Putamen (tissue), 1 donor: ENCODE data around the gene TACR1.

Experiments
- DNase-seq: peaks from one replicate; pipeline ENCODE4 v3.0.0-alpha.2; 2016; ENCODE audit warnings: low spot score

The TACR1 gene

GRCh38 chr2:75018162-75018561 is 181.2 kb downstream of the TACR1 start:
- no peak for DNase-seq

- DNase-seq, result no peak
These were observed 187.2 kb downstream of the TACR1 start for GRCh38 chr2:75012080-75012479.

DNA sequence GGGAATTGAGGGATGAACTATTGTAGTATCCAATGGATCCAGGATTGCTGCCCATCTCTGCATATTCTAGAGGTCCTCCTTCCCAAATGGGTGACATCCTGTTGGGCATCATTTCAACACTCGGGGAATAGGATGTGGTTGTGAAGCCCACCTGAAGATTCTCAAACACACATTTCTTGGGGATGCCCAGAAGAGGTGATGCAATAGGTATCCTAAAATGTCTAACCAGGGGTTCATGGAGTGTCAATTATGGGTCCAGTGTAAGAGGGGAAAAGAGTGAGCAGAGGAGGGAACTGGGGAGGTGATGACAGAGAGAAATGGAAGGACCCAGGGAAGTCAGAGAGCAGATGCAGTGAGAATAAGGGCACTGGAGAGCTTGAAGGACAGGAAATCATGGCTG is 188.7 kb downstream of the TACR1 start:
- no peak for DNase-seq

GRCh38 chr2:75007819-75008218 is 191.5 kb downstream of the TACR1 start:
- DNase-seq, result no peak

DNA sequence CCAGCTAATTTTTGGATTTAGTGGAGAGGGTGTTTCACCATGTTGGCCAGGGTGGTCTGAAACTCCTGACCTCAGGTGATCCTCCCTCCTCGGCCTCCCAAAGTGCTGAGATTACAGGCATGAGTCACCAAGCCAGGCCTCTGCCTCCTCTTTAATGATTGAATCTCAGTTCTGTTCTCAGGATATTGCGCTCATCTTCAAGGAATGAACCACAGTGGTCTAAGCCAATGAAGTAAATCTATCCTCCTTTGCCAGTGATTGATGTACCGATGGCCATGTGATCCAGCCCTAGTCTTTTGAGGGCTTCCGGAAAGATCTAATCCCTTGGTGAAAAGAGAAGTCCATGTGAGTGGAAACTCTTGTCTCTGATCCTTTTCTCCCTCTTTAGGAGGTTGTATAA is 192.3 kb downstream of the TACR1 start:
- DNase-seq, result no peak

DNA sequence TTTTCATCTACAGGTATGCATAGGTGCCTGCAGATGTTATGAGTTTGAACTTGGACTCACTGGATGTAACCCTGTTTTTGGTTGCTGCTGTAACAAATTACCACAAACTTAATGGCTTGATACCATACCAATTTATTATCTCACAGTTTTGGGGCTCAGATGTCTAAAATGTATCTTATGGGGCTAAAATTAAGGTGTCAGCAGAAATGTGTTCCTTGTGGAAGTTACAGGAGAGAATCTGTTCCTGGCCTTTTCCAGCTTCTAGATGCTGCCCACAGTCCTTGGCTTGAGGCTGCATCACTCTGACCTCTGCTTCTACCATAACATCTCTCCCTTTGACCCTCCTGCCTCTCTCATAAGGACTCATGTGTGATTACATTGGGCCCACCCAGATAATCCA is 193.3 kb downstream of the TACR1 start:
- no peak for DNase-seq

- DNase-seq, result no peak
These were observed 195.5 kb downstream of the TACR1 start for GRCh38 chr2:75003773-75004172.

DNA sequence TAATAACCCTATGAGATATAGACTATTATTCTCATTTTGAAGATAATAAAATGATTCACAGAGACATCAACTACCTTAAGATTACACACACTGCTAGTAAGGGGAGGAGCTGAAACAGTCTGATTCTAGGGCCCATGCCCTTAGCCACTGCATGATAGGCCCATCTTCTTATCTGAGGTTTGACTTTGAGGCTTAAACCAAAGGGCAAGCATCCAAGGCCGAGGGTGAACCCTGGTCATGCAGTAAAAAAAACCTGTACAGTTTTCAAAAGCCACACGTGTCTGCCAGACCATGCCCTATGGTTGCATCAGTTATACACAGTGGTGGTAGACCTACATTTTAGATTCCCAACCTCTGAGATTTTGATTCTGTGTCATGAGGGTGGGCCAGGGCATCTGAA is 196.0 kb downstream of the TACR1 start:
- DNase-seq, result no peak

- no peak for DNase-seq
These were observed 197.3 kb downstream of the TACR1 start for GRCh38 chr2:75002007-75002406.

DNA sequence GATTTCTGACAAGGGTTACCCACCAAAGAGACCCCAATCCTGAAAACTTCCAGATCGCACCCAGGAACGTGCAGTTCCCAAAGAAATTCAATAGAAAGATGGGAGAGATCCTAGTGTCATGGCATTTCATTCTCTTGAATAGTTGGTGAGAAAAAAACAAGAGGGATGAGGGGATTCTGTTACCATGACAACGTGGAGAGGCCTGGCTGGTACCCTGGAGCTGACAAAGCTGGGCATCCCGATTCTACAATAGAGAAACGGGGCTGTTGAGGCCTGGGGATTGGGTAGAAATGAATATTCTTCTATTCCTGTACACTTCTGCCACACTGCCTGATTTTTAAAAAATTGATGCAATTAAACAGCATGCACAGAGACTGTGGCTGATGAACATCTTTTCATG is 199.9 kb downstream of the TACR1 start:
- DNase-seq, result no peak
